NCI-H345 treated with DMSO at 0.1 percent for 48 hours (cell line): ENCODE results near the gene TXNDC17.
"Not testable (repeated sequence)": the region's sequence is repeated elsewhere in the genome, so short reads cannot be mapped to it uniquely, and the experiment has no call there.

Experiments used
- DNase-seq: peaks from one replicate; lab custom pipeline; 2025; ENCODE audit not compliant: unreplicated experiment; lab: John Stamatoyannopoulos, UW

TXNDC17 gene

DNA sequence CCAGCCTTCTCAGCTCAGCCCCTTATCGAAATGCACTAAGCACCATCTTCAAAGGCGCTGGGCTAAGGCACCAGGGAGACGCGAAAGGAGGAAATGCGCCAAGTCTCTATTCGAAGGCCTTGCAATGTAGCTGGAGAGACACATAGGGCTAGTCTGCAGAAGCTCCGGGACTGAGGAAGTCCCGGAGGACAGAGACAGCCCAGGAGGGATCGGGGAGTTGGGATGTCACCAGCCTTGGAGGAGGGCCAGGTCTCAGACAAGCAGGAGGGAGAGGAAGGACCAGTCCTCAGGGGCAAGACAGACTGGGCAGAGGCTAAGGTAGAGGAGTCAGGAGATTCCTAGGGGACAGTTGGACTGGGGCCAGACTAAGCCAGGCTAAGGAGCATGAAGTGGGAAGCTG is 19.2 kb downstream of the TXNDC17 start:
- no peak for DNase-seq

DNA sequence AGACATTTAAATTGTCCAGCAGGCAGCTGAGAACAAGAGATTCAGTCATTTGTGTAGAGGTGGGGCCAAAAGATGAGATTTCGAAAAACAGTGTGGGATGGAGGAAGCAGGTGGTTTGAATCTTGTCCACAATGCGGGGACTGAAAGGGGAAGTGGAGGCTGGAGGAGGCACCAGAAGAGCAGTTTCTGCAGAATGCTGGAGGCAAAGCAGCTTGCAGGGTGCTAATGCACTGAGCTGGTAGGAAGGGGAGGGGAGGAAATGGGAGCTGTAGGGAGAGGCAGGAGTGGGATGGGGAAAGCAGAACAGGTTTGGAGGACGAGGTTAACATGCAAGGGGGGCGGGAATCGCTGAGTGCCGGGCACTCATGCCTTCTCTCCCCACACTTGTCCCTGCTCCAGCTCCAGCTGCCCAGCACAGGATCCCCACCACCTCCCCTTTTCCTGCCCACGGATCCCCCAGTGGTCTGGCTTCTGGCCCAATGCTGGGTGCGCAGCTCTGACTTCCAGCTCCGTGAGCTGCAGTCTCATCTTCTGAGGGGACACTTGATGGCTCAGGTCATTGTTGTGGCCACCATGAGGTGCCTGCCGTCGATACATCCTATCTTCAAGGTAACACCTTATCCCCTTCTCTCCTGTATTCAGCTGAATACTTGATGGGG is 20.1 kb downstream of the TXNDC17 start:
- DNase-seq = no peak

DNA sequence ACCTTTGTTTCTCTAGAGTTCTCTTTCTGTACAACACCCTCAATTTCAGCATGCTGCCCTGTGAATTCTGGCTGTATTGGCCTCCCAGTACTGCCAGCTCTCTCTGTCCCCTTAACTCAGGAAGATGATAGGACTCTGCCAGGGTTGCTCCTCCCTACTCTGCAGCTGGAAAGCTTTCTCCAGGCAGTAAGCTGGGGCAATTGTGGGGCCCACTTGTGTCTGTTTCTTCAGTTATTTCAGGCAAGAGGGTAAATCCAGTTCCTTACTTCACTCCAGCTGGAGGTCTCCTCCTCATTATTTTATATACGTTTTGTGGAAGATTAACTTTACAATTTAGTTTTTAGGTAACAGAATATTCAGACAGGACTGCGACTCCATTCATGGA is 20.6 kb downstream of the TXNDC17 start:
- no peak for DNase-seq

DNA sequence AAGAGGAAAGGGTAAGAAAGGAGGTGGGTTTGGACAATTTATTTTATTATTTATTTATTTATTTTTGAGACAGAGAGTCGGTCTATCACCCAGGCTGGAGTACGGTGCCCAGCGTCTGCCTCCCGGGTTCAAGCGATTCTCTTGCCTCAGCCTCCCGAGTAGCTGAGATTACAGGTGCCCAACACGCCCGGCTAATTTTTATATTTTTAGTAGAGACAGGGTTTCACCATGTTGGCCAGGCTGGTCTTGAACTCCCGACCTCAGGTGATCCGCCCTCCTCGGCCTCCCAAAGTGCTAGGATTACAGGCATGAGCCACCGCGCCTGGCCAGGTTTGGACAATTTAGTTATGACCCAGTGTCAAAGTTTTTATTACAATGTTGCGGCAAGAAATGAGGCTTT is 22.3 kb downstream of the TXNDC17 start:
- not testable (repeated sequence) for DNase-seq

DNA sequence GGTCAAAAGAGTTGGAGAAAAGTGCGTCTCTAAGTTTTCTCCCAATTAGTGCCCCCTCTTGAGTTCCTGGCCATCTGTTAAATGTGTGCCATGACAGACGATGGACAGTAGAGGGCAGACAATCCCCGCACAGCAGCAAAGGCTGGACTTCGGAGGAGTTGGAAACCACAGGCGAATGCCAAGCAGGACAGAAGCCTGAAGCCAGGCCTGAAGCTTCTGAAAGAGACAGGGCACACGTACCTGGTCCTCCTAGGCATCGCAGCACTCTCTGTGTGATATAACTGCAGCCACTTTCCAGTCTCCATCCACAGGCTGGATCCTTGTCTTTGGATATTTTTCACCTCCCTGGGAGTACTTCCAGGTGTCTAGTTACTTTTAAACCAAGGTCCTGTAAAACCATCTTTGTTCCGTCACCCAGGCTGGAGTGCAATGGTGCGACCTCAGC is 25.2 kb downstream of the TXNDC17 start:
- DNase-seq = no peak

DNA sequence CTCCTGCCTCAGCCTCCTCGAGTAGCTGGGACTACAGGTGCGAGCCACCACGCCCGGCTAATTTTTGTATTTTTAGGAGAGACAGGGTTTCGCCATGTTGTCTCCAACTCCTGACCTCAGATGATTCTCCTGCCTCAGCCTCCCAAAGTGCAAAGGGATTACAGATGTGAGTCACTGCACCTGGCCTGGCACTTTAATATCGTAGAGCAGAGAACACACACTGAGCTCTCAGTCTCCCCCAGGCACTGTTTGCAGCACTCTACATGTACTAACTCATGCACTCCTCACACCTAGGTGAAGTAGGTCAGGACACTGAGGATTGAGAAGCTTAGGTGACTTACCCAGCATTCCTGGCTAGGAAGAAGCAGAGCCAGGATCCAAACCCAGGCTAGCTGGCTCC is 25.7 kb downstream of the TXNDC17 start:
- no peak for DNase-seq

DNA sequence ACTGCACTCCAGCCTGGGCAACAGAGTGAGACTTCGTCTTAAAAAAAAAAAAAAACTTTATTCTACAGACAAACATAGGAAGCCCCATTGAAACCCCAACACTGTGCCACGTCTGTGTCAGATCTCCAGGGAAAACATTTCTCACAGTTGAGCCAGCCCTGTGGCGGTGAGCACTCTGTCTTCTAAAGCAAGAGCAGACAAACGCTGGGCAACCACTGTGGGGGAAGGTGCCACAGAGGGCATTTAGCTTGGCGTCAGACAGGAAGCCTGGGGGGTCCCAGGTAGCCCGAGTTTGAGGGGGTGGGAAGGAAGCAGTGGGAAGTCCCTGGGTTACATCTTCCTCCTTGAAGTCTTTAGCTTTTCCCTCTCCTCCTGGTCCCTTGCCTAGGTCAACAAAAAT is 26.7 kb downstream of the TXNDC17 start:
- no peak for DNase-seq

DNA sequence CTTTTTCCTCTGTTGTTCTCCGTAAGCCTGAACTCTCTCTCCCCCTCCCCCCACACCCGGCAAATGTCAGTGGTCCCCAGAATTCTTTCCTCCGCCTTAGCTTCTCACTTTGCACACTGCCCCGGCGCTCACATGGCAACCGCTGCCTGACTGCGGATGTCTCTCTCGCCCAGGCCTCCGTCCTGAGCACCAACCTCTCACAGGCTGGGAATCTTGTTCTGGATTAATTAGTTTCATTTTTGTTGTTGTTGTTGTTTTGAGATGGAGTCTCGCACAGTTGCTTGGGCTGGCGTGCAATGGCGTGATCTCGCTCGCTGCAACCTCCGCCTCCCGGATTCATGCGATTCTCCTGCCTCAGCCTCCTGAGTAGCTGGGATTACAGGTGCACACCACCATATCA is 27.4 kb downstream of the TXNDC17 start:
- DNase-seq = no peak

DNA sequence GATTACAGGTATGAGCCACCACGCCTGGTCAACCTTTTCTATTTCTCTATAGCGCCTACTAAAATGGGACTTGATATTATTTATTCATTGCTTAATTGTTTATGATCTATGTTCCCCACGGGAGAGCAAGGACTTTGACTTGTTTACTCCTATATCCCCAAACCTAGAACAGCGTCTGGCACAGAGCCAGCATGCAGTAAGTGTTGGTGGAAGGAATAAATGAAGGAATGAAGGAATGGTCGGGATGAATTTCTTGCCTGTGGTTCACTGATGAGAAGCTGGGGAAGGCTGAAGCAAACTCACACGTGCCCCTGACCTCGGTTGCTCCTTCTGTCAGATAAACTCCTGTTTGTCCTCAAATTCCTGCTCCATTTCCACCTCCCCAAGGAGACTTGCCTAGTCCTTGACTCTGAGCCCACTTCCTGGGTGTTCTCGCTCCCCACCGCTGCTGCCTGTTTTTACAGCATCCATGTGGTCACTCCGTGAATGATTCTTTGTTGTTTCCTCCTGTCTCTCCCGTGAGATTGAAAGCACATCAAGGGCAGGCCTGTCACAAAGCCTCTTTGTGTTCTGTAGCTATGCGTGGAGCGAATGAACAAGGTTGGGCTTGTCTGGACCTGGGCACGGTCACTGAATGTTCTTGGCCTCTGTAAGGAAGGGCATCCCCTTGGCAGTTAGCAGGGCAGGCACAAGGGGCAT is 28.0 kb downstream of the TXNDC17 start:
- no peak for DNase-seq

DNA sequence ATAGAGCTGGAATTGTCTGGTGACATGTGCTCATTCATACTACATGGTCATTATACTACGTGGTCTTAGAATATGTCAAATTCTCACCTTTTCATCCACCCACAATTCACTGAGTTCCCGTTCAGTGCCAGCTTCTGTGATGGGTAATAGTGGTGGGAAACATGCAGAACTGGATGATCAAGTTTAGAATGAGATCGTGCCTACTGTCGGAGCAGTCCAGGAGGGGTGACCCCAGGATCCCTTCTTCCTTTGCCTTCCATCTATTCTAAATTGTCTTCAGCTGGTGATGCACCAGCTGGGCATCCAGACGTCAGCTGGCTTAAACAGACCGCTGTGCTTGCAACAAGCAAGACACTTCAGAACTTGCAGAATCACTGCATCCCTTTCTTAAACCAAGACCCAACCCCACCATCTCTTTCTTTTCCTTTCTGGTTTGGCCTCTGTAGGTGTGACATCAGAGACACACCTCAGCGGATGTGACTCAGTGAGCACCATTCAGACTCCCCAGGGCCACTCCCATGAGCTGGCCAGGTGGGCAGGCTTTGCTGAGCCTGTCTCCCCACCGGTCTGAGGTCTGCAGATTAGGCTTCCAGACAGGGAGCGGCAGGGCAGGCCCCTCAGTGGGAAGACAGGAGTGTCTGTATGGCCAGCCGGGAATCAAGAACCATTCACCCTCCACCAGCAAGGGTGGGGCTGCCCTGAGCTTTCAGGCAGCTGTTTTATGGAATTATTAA is 28.8 kb downstream of the TXNDC17 start:
- DNase-seq = no peak

DNA sequence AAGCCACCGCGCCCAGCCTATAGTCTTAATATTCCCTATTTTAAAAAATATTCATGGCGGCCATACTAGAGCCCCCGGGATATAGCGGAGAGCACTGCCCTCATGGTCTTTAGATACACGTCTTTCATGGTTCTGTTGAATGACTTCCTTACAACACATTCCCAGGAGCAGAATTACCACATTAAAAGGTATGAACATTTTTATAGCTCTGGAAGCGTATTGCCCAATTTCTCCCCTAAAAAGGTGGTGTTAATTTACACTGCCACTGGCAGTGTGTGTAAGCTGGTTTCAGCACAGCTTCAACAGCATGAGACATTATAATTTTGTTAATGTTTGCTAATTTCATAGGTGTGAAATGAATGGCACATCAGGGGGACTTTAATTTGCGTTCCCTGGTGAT is 29.7 kb downstream of the TXNDC17 start:
- DNase-seq = no peak

DNA sequence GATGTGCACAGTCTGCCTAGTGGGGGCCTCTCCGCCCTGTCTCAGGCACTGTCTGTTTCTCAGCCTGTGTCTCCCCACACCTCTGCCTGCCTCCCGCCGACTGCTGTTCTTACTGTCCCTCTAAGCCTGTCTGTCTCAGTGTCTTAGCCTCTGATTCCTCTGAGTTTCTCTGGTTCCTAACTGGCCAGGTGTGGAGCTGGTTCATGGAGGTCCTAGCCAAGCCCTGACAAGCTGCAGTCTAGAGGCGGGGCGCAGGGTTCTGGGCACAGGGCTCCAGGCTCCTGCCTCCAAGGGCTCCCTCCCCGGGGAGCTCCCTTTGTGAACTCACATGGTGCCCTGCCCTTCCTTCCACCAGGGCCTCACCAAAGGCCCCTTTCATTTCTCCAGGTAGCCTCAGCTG is 30.1 kb downstream of the TXNDC17 start:
- DNase-seq = no peak

DNA sequence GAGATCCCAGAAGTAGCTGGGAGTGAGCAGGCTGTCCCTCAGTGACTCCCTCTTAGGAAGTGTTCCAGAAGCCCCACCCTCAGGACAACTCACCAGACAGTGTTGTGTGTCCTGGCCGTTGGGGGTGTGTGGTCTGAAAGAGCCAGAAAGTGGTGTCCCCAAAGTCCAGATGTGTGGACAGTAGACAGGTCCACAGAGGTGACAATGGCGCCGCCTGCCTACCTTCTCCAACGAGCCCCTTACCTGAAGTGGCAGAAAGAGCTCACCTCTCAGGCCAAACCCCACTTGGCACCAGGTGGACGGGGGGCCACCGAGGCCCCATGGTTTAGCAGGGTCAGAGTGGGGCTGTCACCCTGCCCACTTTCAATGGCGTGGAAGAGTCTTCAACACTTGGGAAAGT is 30.6 kb downstream of the TXNDC17 start:
- no peak for DNase-seq

DNA sequence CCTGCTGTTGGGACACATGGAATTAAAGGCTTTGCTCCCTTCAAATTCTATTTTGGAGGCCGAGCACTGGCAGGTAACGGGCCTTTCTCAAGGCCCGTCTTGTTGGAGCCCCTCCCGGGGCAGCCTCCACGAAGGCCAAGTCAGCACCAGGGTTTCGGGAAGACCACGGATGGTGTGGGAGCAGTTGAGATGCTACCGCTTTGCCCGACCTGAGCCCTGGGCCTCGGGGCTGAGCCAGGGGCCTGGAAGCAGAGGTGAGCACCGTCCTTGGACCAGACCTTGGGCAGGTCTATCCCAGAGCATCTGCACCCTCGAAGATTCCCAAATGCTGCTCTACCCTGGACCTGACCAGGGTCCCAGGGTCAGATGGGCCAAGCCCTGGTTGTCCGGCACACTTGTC is 33.7 kb downstream of the TXNDC17 start:
- DNase-seq = no peak

DNA sequence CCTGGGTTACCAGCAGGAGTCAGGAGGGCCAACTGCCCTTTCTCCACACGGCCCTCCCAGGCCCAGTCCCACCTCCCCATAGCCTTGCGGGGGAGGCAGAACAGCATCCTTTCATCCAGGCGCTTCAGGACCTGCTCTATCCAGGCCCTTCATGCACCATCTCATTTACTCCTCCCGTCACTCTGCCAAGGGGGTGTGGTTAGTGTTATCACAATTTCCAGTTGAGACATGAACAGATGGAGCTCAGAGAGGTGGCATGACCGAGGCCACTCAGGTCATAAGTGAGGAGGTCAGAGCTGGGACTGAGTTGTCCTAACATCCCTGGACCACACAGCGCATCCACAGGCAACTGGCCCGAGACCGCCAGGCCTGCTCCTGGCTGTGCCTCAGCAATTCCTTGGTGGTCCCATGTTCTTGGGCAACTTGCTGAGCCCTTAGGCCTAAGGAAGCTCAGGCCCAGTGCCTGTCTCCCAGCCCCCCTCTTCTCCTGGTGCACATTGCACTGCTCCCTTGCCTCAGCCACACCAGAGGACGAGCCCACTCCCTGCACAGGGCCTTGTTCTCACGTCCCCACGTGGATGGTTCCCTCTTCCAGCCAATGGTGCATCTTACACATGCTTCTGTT is 34.5 kb downstream of the TXNDC17 start:
- no peak for DNase-seq

DNA sequence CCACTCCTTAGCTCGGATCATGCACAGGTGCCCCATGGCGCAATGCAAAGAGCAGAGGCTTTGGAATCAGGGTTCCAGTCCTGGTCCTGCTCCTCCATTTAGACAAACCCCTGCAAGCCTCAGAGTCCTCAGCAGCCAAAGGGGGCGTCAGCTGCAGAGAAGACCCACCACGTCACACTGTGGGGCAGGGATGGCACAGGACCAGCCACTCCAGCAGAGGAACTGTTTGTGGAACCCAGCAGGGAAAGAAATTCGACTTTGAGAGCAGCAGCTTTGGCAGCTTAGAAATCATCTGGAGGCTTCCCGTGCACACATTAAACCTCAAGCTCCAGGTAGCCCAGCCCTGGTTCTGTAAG is 35.9 kb downstream of the TXNDC17 start:
- no peak for DNase-seq

DNA sequence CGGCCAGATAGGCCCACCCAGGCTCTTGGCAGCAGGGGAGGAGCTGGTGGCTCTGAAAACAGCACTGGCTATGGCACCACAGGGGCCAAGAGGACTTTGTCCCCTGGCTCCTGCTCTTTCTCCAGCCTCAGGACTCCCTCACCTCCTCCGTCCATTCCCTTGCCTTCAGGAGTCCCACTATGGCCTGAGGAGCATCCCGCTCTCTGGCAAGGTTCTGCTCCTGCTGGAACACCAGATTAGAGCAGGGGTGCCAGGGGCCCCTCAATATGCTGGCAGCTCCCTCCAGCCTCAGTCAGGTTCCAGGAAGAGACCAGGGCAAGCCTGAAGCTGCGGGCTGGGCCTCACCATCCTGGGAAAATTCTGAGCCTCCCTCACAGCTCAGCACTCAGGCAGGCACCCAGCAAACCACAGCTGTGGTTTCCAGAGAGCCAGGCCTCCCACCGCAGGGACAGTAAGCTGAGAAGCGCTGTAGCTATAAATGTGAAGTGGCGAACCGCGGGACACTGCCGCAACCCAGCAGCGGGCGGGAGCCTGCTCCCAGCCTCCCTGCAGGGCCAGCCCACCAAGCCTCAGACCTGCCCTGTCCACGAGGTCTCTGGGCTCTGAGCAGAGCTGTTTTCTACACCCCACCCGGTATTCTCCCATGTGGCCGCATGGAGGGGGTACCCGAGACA is 36.4 kb downstream of the TXNDC17 start:
- DNase-seq = no peak

DNA sequence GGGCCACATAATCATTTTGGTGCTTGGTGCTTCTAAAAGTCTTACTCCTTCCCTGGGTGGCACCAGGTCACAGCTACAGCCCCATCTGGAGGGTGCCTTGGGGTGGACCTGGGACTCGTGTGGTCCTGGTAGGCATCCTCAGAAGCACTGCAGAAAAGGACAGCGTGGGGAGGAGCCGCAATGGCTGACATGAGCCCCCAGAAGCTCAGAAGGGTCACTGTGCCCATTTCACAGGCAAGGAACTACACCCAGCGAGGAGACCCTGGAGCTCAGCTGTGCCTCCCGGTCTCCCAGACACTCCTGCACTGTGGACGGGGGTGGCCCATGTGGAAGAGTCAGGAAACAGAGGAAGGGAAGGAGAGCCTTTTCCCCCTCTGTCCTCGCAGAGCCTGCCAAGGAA is 37.1 kb downstream of the TXNDC17 start:
- no peak for DNase-seq

DNA sequence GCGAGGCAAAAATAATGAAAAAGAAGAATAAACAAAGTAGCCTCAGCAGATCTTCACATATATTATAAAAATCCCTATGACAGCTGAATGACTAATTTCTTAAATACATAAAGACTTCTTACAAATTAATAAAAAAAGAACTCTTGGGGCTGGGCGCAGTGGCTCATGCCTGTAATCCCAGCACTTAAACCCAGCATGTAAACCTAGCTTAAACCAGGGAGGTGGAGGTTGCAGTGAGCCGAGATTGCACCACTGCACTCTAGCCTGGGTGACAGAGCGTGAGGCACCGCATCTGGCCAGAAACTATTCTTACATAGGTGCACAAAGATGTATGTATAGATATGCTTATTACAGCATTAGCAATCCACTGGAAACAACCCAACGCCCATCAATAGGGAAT is 38.4 kb downstream of the TXNDC17 start:
- DNase-seq = no peak

DNA sequence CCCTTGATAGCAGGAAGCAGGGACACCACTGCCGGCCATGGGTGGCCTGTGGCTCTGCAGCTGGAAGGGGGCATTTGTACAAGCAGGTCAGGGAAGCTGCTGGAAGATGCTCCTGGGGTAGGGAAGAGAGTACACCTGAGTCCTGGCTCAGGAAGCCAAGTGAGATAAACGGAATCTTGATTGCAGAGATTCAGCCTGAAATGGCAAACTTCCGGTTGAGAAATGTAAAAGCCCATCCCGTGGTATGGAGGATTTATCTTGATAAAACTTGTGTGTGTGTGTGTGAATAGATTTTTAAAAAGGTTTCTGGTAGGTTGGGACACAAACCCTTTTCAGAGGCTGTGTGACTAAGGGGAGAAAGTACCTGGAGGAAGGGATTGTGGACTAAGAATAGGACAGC is 40.3 kb downstream of the TXNDC17 start:
- no peak for DNase-seq

DNA sequence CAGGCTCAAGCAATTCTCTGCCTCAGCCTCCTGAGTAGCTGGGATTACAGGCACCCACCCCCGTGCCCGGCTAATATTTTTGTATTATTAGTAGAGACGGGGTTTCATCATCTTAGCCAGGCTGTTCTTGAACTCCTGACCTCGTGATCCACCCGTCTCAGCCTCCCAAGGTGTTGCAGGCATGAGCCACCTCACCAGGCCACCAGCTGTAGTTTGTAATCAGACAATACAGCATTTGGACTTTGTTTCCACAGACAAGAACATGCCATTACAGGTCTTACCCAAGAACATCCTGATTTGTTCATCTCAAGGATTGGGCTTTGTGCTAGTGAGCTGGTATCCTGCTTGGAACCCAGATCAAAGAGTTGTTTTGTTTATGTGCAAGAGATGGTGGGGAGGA is 40.8 kb downstream of the TXNDC17 start:
- no peak for DNase-seq
